ENCODE results near the gene CLDN20. TPM values are rescaled to one million over a fixed set of nuclear protein-coding genes. Genes with fewer than 3 reads are reported as not detected.
A peak's percentile ranks its signal among the peaks of the same experiment; 100 is the strongest.

Gene CLDN20
- total and polyA plus RNA-seq, 2 of the 8 experiments (the other 6 are each of a cell fraction or from before 2014, with no cell fraction given), result not detected

GRCh38 chr6:155325700-155326516, 62.1 kb downstream of the CLDN20 start:
- H3K4ac ChIP-seq (replicated peaks; ENCODE audit: insufficient read length, low read depth, low read length), result peak overlapping the region; percentile 49
- DNase-seq (ENCODE audit: low read depth in 1 of 2, low spot score in 2 of 2), result no peak
- H3K9ac ChIP-seq (replicated peaks in 1 of 4; ENCODE audit: extremely low read depth in 1 of 4, low read depth in 3 of 4, low read length in 3 of 4), result no peak overlapping the region
- H3K79me1 ChIP-seq (ENCODE audit: low read depth, low read length), result no peaks in the 10 kb centered on the region
- H3K27me3 ChIP-seq (replicated peaks in 1 of 4; ENCODE audit: control insufficient read depth in 3 of 4, extremely low read depth in 1 of 4, insufficient read depth in 3 of 4, low read length in 3 of 4), result no peaks in the 10 kb centered on the region
- H3K23ac ChIP-seq (ENCODE audit: insufficient read length), result no peak overlapping the region
- no peak overlapping the region for H3K4me3 ChIP-seq (ENCODE audit: extremely low read depth in 1 of 4, insufficient read depth in 2 of 4, low read depth in 3 of 4, low read length in 4 of 4)
- H3K4me2 ChIP-seq (ENCODE audit: insufficient read depth in 1 of 2, low read depth in 2 of 2, low read length in 2 of 2), result no peak overlapping the region
- FAIRE-seq, result peak; percentile 24
- H2AFZ ChIP-seq (ENCODE audit: low read length), result no peak overlapping the region
- H3K4me1 ChIP-seq (replicated peaks in 1 of 4; ENCODE audit: control insufficient read depth in 3 of 4, insufficient read depth in 4 of 4, low read length in 3 of 4), result no peaks in the 10 kb centered on the region
- H2AK5ac ChIP-seq (ENCODE audit: low read depth, low read length), result no peak overlapping the region
- no peak overlapping the region for H3K14ac ChIP-seq (ENCODE audit: insufficient read length)
- H2BK12ac ChIP-seq (ENCODE audit: low read depth, low read length), result no peak overlapping the region
- H4K20me1 ChIP-seq (replicated peaks in 1 of 2; ENCODE audit: control insufficient read depth in 1 of 2, insufficient read depth in 2 of 2, low read length in 2 of 2), result no peaks in the 10 kb centered on the region
- H2BK5ac ChIP-seq (ENCODE audit: low read depth, low read length), result no peak overlapping the region
- no peak overlapping the region for H2BK20ac ChIP-seq (ENCODE audit: low read length)
- H4K91ac ChIP-seq (replicated peaks; ENCODE audit: insufficient read length, low read length), result no peak overlapping the region
- no peak overlapping the region for H2BK15ac ChIP-seq (ENCODE audit: low read length)
- no peaks in the 10 kb centered on the region; the same call in 1 of the 2 replicates for H3K23me2 ChIP-seq (ENCODE audit: low read depth, low read length)
- no peaks in the 10 kb centered on the region for H3K36me3 ChIP-seq (ENCODE audit: control insufficient read depth in 2 of 4, insufficient read depth in 4 of 4, low read length in 3 of 4)
- no peaks in the 10 kb centered on the region for H3K79me2 ChIP-seq (ENCODE audit: control insufficient read depth in 1 of 2, insufficient read depth in 2 of 2, low read length in 2 of 2)
- ChIA-PET POLR2A (ENCODE audit: partially characterized antibody) (no interaction called here), CTCF (ENCODE audit: partially characterized antibody) (interaction anchor here (0.8 to 3.0 kb wide), 4 partner anchors 10 to 198 kb away, joined by 3 to 21 read pairs (median 8); no protein-coding TSS in a partner anchor)
- H4K8ac ChIP-seq (ENCODE audit: extremely low read depth, insufficient read depth, low read length), result no peak overlapping the region
- TF ChIP-seq SIN3A (conservative IDR thresholded peaks at IDR 0.05 in 1 of 2, IDR thresholded peaks at IDR 0.05 in 1 of 2; ENCODE audit: low read depth in 1 of 2, low read length in 2 of 2), result no peak
- no peak for TF ChIP-seq RFX5 (IDR thresholded peaks at IDR 0.05; ENCODE audit: borderline replicate concordance, low read depth, low read length)
- TF ChIP-seq RNF2 (IDR thresholded peaks at IDR 0.05; ENCODE audit: borderline replicate concordance, low read depth, low read length, missing control alignments, poor library complexity, severe bottlenecking), result no peak
- TF ChIP-seq ZNF274 (IDR thresholded peaks at IDR 0.05; ENCODE audit: borderline replicate concordance, extremely low read depth, low read length), result no peak
- TF ChIP-seq POLR2A (IDR thresholded peaks at IDR 0.05; ENCODE audit: control extremely low read depth in 1 of 2, low read depth in 2 of 2, low read length in 2 of 2), result no peak
- TF ChIP-seq FOSL1 (IDR thresholded peaks at IDR 0.05; ENCODE audit: insufficient read depth, low read depth, low read length), result no peak
- WGBS, 2 experiments (ENCODE audit: extremely low coverage in 1 of 2, insufficient coverage in 1 of 2, insufficient read length in 1 of 2, insufficient replicate concordance in 2 of 2, low coverage in 1 of 2, low lambda C conversion rate in 2 of 2, missing lambda C conversion rate in 1 of 2), result 85% methylated on average over 6 of the region's 6 CpGs; no CpG with 5 or more reads in 1 of the 2 experiments
- H3K18ac ChIP-seq (ENCODE audit: extremely low read depth, low read length), result no peak overlapping the region
- H3K27ac ChIP-seq (ENCODE audit: low read depth, low read length), result no peak overlapping the region
- no peaks in the 10 kb centered on the region for H3K9me3 ChIP-seq (ENCODE audit: insufficient read depth in 2 of 2, low read depth in 1 of 2, low read length in 1 of 2)
- no peak overlapping the region for H2BK120ac ChIP-seq (replicated peaks; ENCODE audit: low read depth, low read length)
- no peak overlapping the region for H4K5ac ChIP-seq (ENCODE audit: insufficient read length, low read depth, low read length)
- no peak overlapping the region for H3K56ac ChIP-seq (replicated peaks; ENCODE audit: insufficient read length, low read depth, low read length)

All from H1 (cell line).